ENCODE measurements around the gene SIX5. TPM values are rescaled to one million over a fixed set of nuclear protein-coding genes. Genes with fewer than 3 reads are reported as not detected.
"Not testable (repeated sequence)": the region's sequence is repeated elsewhere in the genome, so short reads cannot be mapped to it uniquely, and the experiment has no call there.

The SIX5 gene
- total RNA-seq, 1 donor from 2014 or later, result 34.2 TPM

GRCh38 chr19:45805719-45806118 is 36.7 kb upstream of the SIX5 start:
- Mint-ChIP-seq H3K36me3 (ENCODE audit: unreplicated experiment) (no peaks in the 10 kb centered on the region), H3K27ac (ENCODE audit: unreplicated experiment) (no peak overlapping the region), H3K27me3 (ENCODE audit: unreplicated experiment) (no peaks in the 10 kb centered on the region), H3K4me3 (ENCODE audit: unreplicated experiment) (no peak overlapping the region), H3K4me1 (ENCODE audit: unreplicated experiment) (peaks cover 14% of the 10 kb centered on the region), H3K9me3 (ENCODE audit: unreplicated experiment) (no peaks in the 10 kb centered on the region)
- TF ChIP-seq CTCF (IDR thresholded peaks at IDR 0.05), result no peak
- DNase-seq (ENCODE audit: extremely low spot score, unreplicated experiment), result no peak

- no peak for TF ChIP-seq CTCF (IDR thresholded peaks at IDR 0.05)
- no peak for DNase-seq (ENCODE audit: extremely low spot score, unreplicated experiment)
- Mint-ChIP-seq H3K27me3 (ENCODE audit: unreplicated experiment) (no peaks in the 10 kb centered on the region), H3K4me1 (ENCODE audit: unreplicated experiment) (peaks cover 9% of the 10 kb centered on the region), H3K27ac (ENCODE audit: unreplicated experiment) (no peak overlapping the region), H3K9me3 (ENCODE audit: unreplicated experiment) (no peaks in the 10 kb centered on the region), H3K36me3 (ENCODE audit: unreplicated experiment) (no peaks in the 10 kb centered on the region), H3K4me3 (ENCODE audit: unreplicated experiment) (no peak overlapping the region)
These were observed 35.8 kb upstream of the SIX5 start for GRCh38 chr19:45804959-45805230.

GRCh38 chr19:45804140-45804958 is 35.3 kb upstream of the SIX5 start:
- no peak overlapping the region for H3K27ac Mint-ChIP-seq (ENCODE audit: unreplicated experiment)
- H3K36me3 Mint-ChIP-seq (ENCODE audit: unreplicated experiment), result no peaks in the 10 kb centered on the region
- DNase-seq (ENCODE audit: extremely low spot score, unreplicated experiment), result no peak
- H3K9me3 Mint-ChIP-seq (ENCODE audit: unreplicated experiment), result no peaks in the 10 kb centered on the region
- TF ChIP-seq CTCF (IDR thresholded peaks at IDR 0.05), result no peak
- peaks cover 3% of the 10 kb centered on the region for H3K4me1 Mint-ChIP-seq (ENCODE audit: unreplicated experiment)
- no peak overlapping the region for H3K4me3 Mint-ChIP-seq (ENCODE audit: unreplicated experiment)
- H3K27me3 Mint-ChIP-seq (ENCODE audit: unreplicated experiment), result no peaks in the 10 kb centered on the region

GRCh38 chr19:45801603-45802175 is 32.6 kb upstream of the SIX5 start:
- Mint-ChIP-seq H3K4me3 (ENCODE audit: unreplicated experiment) (no peak overlapping the region), H3K36me3 (ENCODE audit: unreplicated experiment) (no peaks in the 10 kb centered on the region), H3K27ac (ENCODE audit: unreplicated experiment) (no peak overlapping the region), H3K4me1 (ENCODE audit: unreplicated experiment) (peaks cover 11% of the 10 kb centered on the region), H3K9me3 (ENCODE audit: unreplicated experiment) (no peaks in the 10 kb centered on the region), H3K27me3 (ENCODE audit: unreplicated experiment) (no peaks in the 10 kb centered on the region)
- DNase-seq (ENCODE audit: extremely low spot score, unreplicated experiment), result no peak
- no peak for TF ChIP-seq CTCF (IDR thresholded peaks at IDR 0.05)

- DNase-seq (ENCODE audit: extremely low spot score, unreplicated experiment), result no peak
- Mint-ChIP-seq H3K4me1 (ENCODE audit: unreplicated experiment) (peaks cover 11% of the 10 kb centered on the region), H3K9me3 (ENCODE audit: unreplicated experiment) (no peaks in the 10 kb centered on the region), H3K36me3 (ENCODE audit: unreplicated experiment) (no peaks in the 10 kb centered on the region), H3K27ac (ENCODE audit: unreplicated experiment) (no peak overlapping the region), H3K27me3 (ENCODE audit: unreplicated experiment) (no peaks in the 10 kb centered on the region), H3K4me3 (ENCODE audit: unreplicated experiment) (no peak overlapping the region)
- TF ChIP-seq CTCF (IDR thresholded peaks at IDR 0.05), result no peak
These were observed 31.1 kb upstream of the SIX5 start for GRCh38 chr19:45800070-45800553.

GRCh38 chr19:45799541-45799940 is 30.5 kb upstream of the SIX5 start:
- H3K4me3 Mint-ChIP-seq (ENCODE audit: unreplicated experiment); H3K27me3 Mint-ChIP-seq (ENCODE audit: unreplicated experiment); H3K27ac Mint-ChIP-seq (ENCODE audit: unreplicated experiment); H3K9me3 Mint-ChIP-seq (ENCODE audit: unreplicated experiment); H3K36me3 Mint-ChIP-seq (ENCODE audit: unreplicated experiment); DNase-seq (ENCODE audit: extremely low spot score, unreplicated experiment): not testable (repeated sequence)
- peaks cover 11% of the 10 kb centered on the region for H3K4me1 Mint-ChIP-seq (ENCODE audit: unreplicated experiment)

All from osteocyte (in vitro differentiated cells).